ENCODE data around the gene TLE7. TPM values are rescaled to one million over a fixed set of nuclear protein-coding genes. Genes with fewer than 3 reads are reported as not detected.

Gene TLE7
- total RNA-seq, 1 experiment from 2014 or later = not detected

- Mint-ChIP-seq H3K27me3 (ENCODE audit: unreplicated experiment) (no peaks in the 10 kb centered on the region), H3K9me3 (ENCODE audit: low read depth, unreplicated experiment) (no peaks in the 10 kb centered on the region), H3K4me3 (ENCODE audit: low read depth, unreplicated experiment) (no peak overlapping the region), H3K4me1 (ENCODE audit: low read depth, unreplicated experiment) (no peaks in the 10 kb centered on the region), H3K36me3 (ENCODE audit: insufficient read depth, unreplicated experiment) (no peaks in the 10 kb centered on the region), H3K27ac (ENCODE audit: unreplicated experiment) (no peak overlapping the region)
- intact Hi-C loops (cut with micrococcal nuclease; ENCODE audit: unreplicated experiment) = no loop called here
- CTCF ChIA-PET = interaction anchor here (0.6 to 0.7 kb wide), 2 partner anchors 178 to 1165 kb away, joined by 5 to 7 read pairs; no protein-coding TSS in a partner anchor
- no peak for DNase-seq
- TF ChIP-seq, protein P1, sequence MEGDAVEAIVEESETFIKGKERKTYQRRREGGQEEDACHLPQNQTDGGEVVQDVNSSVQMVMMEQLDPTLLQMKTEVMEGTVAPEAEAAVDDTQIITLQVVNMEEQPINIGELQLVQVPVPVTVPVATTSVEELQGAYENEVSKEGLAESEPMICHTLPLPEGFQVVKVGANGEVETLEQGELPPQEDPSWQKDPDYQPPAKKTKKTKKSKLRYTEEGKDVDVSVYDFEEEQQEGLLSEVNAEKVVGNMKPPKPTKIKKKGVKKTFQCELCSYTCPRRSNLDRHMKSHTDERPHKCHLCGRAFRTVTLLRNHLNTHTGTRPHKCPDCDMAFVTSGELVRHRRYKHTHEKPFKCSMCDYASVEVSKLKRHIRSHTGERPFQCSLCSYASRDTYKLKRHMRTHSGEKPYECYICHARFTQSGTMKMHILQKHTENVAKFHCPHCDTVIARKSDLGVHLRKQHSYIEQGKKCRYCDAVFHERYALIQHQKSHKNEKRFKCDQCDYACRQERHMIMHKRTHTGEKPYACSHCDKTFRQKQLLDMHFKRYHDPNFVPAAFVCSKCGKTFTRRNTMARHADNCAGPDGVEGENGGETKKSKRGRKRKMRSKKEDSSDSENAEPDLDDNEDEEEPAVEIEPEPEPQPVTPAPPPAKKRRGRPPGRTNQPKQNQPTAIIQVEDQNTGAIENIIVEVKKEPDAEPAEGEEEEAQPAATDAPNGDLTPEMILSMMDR (IDR thresholded peaks at IDR 0.05; ENCODE audit: unreplicated experiment) = no peak
- no TSS peak for BruUV-seq (replicated peaks)
Measured at GRCh38 chr16:71389330-71389729, 52.5 kb downstream of the TLE7 start.

GRCh38 chr16:71387045-71387871 is 54.6 kb downstream of the TLE7 start:
- Mint-ChIP-seq H3K36me3 (ENCODE audit: insufficient read depth, unreplicated experiment) (no peaks in the 10 kb centered on the region), H3K27ac (ENCODE audit: unreplicated experiment) (no peak overlapping the region), H3K27me3 (ENCODE audit: unreplicated experiment) (no peaks in the 10 kb centered on the region), H3K4me3 (ENCODE audit: low read depth, unreplicated experiment) (no peak overlapping the region), H3K4me1 (ENCODE audit: low read depth, unreplicated experiment) (no peaks in the 10 kb centered on the region), H3K9me3 (ENCODE audit: low read depth, unreplicated experiment) (no peaks in the 10 kb centered on the region)
- TF ChIP-seq, protein P1 (IDR thresholded peaks at IDR 0.05; ENCODE audit: unreplicated experiment) = no peak
- CTCF ChIA-PET = interaction anchor here (0.7 kb wide), 1 partner anchor 320 kb away, joined by 6 read pairs; no protein-coding TSS in a partner anchor
- BruUV-seq (replicated peaks) = no TSS peak
- intact Hi-C loops (cut with micrococcal nuclease; ENCODE audit: unreplicated experiment) = no loop called here
- DNase-seq = no peak

GRCh38 chr16:71384073-71384724 is 57.7 kb downstream of the TLE7 start:
- Mint-ChIP-seq H3K27me3 (ENCODE audit: unreplicated experiment) (no peaks in the 10 kb centered on the region), H3K4me3 (ENCODE audit: low read depth, unreplicated experiment) (no peak overlapping the region), H3K9me3 (ENCODE audit: low read depth, unreplicated experiment) (no peaks in the 10 kb centered on the region), H3K36me3 (ENCODE audit: insufficient read depth, unreplicated experiment) (no peaks in the 10 kb centered on the region), H3K4me1 (ENCODE audit: low read depth, unreplicated experiment) (no peaks in the 10 kb centered on the region), H3K27ac (ENCODE audit: unreplicated experiment) (no peak overlapping the region)
- CTCF ChIA-PET = interaction anchor here (0.6 kb wide), 1 partner anchor 20 kb away, joined by 3 read pairs; no protein-coding TSS in a partner anchor
- intact Hi-C loops (cut with micrococcal nuclease; ENCODE audit: unreplicated experiment) = no loop called here
- no peak for DNase-seq
- BruUV-seq (replicated peaks) = no TSS peak
- TF ChIP-seq, protein P1 (IDR thresholded peaks at IDR 0.05; ENCODE audit: unreplicated experiment) = no peak

DNA sequence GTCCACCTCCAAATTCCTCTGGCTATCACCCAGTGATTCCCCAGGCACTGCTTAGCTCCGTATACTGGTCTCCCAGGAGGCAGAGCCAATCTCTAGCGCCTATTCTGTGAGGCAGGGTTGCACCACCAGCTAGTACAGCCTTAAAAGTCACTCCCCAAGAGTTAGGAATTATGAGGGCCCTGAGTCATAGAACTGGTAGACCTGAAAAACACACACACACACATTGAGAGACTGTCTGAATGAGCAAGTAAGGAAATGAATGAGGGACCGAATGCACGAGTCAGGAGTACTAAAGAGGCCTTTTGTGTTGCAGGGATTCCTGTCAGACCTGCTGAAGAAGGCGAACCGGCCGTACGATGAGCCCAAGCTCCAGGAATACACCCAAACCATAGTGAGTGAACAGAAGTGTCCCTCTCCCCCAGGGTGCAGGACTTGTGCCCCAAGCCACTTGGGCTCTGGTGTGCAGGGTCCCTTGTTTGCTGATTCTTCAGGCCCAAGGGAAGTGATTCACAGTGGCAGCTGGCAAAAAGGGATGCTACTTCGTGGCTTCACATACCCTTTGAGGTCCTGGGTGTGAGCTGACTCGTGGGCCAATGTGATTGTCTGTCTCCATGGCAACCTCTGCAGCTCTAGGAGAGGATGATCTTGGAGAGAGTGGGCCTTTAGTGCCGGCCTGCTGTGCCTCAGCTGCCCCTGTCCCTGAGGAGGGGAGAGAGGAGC is 58.6 kb downstream of the TLE7 start:
- BruUV-seq (replicated peaks) = no TSS peak
- intact Hi-C loops (cut with micrococcal nuclease; ENCODE audit: unreplicated experiment) = no loop called here
- H3K27me3 Mint-ChIP-seq (ENCODE audit: unreplicated experiment) = no peaks in the 10 kb centered on the region
- H3K9me3 Mint-ChIP-seq (ENCODE audit: low read depth, unreplicated experiment) = no peaks in the 10 kb centered on the region
- no peak for DNase-seq
- H3K4me1 Mint-ChIP-seq (ENCODE audit: low read depth, unreplicated experiment) = no peaks in the 10 kb centered on the region
- H3K4me3 Mint-ChIP-seq (ENCODE audit: low read depth, unreplicated experiment) = no peak overlapping the region
- H3K27ac Mint-ChIP-seq (ENCODE audit: unreplicated experiment) = no peak overlapping the region
- CTCF ChIA-PET = interaction anchor here (1.2 kb wide), 1 partner anchor 9 kb away, joined by 3 read pairs; no protein-coding TSS in a partner anchor
- TF ChIP-seq, protein P1 (IDR thresholded peaks at IDR 0.05; ENCODE audit: unreplicated experiment) = no peak
- H3K36me3 Mint-ChIP-seq (ENCODE audit: insufficient read depth, unreplicated experiment) = no peaks in the 10 kb centered on the region
